Glutamatergic neuron (in vitro differentiated cells): Measurements from ENCODE around the gene GNGT1. TPM values are rescaled to one million over a fixed set of nuclear protein-coding genes. Genes with fewer than 3 reads are reported as not detected.

Experiments
- DNase-seq: peaks from one replicate; pipeline ENCODE4 v3.0.0; 2022
- H3K27ac Mint-ChIP-seq: one replicate; pipeline ENCODE4 v1.8.0; 2020; ENCODE audit warnings: mild to moderate bottlenecking, mixed read lengths, inconsistent platforms; ENCODE audit not compliant: unreplicated experiment
- H3K27me3 Mint-ChIP-seq: one replicate; pipeline ENCODE4 v1.8.0; 2020; ENCODE audit warnings: mild to moderate bottlenecking, moderate library complexity, mixed read lengths, inconsistent platforms; ENCODE audit not compliant: unreplicated experiment
- H3K36me3 Mint-ChIP-seq: one replicate; pipeline ENCODE4 v1.8.0; 2020; ENCODE audit warnings: mild to moderate bottlenecking, mixed read lengths, inconsistent platforms; ENCODE audit not compliant: unreplicated experiment
- H3K4me1 Mint-ChIP-seq: one replicate; pipeline ENCODE4 v1.8.0; 2020; ENCODE audit warnings: mild to moderate bottlenecking, low read depth, mixed read lengths, inconsistent platforms; ENCODE audit not compliant: unreplicated experiment
- H3K4me3 Mint-ChIP-seq: one replicate; pipeline ENCODE4 v1.8.0; 2020; ENCODE audit warnings: mild to moderate bottlenecking, mixed read lengths, inconsistent platforms; ENCODE audit not compliant: unreplicated experiment
- H3K9me3 Mint-ChIP-seq: one replicate; pipeline ENCODE4 v1.8.0; 2020; ENCODE audit warnings: mild to moderate bottlenecking, moderate library complexity, mixed read lengths, inconsistent platforms; ENCODE audit not compliant: unreplicated experiment
- CTCF ChIP-seq: fragments of 200-600 bp; sonication (generic); IDR thresholded peaks from one replicate; pipeline ENCODE4 v1.5.0; 2021; ENCODE audit not compliant: partially characterized antibody, unreplicated experiment
- total RNA-seq: library from RNA; stranded (reverse); fragmentation: NEBNext Ultra II Directional; extraction: Animal tissue kit (Norgen Biotek cat#: 25700); gene quantifications from one replicate; pipeline ENCODE4 v1.2.1, GENCODE V29; 2021; ENCODE audit not compliant: unreplicated experiment

Gene GNGT1
- total RNA-seq, 1 donor from 2014 or later = not detected

- TF ChIP-seq CTCF = no peak
- H3K27me3 Mint-ChIP-seq = peaks cover under 1% of the 10 kb centered on the region
These were observed 23.1 kb upstream of the GNGT1 start for GRCh38 chr7:93883078-93883916.

GRCh38 chr7:93883917-93884345, 22.4 kb upstream of the GNGT1 start:
- DNase-seq = no peak
- no peak overlapping the region for H3K4me3 Mint-ChIP-seq
- no peaks in the 10 kb centered on the region for H3K9me3 Mint-ChIP-seq
- H3K36me3 Mint-ChIP-seq = peaks cover 8% of the 10 kb centered on the region
- no peak overlapping the region for H3K27ac Mint-ChIP-seq
- peaks cover 1% of the 10 kb centered on the region for H3K27me3 Mint-ChIP-seq
- no peaks in the 10 kb centered on the region for H3K4me1 Mint-ChIP-seq
- TF ChIP-seq CTCF = no peak

More at GRCh38 chr7:93883078-93883916, 23.1 kb upstream of the GNGT1 start:
- Mint-ChIP-seq H3K4me1 (no peaks in the 10 kb centered on the region), H3K27ac (no peak overlapping the region), H3K36me3 (peaks cover 8% of the 10 kb centered on the region), H3K9me3 (no peaks in the 10 kb centered on the region), H3K4me3 (no peak overlapping the region)
- DNase-seq = no peak

GRCh38 chr7:93884541-93884940, 21.8 kb upstream of the GNGT1 start:
- H3K4me1 Mint-ChIP-seq = no peaks in the 10 kb centered on the region
- H3K9me3 Mint-ChIP-seq = no peaks in the 10 kb centered on the region
- no peak for DNase-seq
- no peak overlapping the region for H3K4me3 Mint-ChIP-seq
- H3K27ac Mint-ChIP-seq = no peak overlapping the region
- peaks cover 1% of the 10 kb centered on the region for H3K27me3 Mint-ChIP-seq
- peaks cover 4% of the 10 kb centered on the region for H3K36me3 Mint-ChIP-seq
- no peak for TF ChIP-seq CTCF

- H3K27me3 Mint-ChIP-seq = peaks cover 8% of the 10 kb centered on the region
- no peak overlapping the region for H3K27ac Mint-ChIP-seq
- no peaks in the 10 kb centered on the region for H3K4me1 Mint-ChIP-seq
- peaks cover 2% of the 10 kb centered on the region for H3K9me3 Mint-ChIP-seq
- H3K36me3 Mint-ChIP-seq = no peaks in the 10 kb centered on the region
- no peak for TF ChIP-seq CTCF
- no peak for DNase-seq
- H3K4me3 Mint-ChIP-seq = peak overlapping the region; percentile 95
These were observed 17.1 kb upstream of the GNGT1 start for GRCh38 chr7:93889261-93889660.

- Mint-ChIP-seq H3K27me3 (peaks cover 8% of the 10 kb centered on the region), H3K4me1 (peaks cover 4% of the 10 kb centered on the region), H3K27ac (peak overlapping the region; percentile 57), H3K36me3 (no peaks in the 10 kb centered on the region), H3K9me3 (peaks cover 2% of the 10 kb centered on the region), H3K4me3 (peak overlapping the region; percentile 95)
- no peak for TF ChIP-seq CTCF
- peak; percentile 48 for DNase-seq
These were observed 16.3 kb upstream of the GNGT1 start for GRCh38 chr7:93890041-93890463.
